ENCODE results near the gene IL3RA.
"Not testable (repeated sequence)": the region's sequence is repeated elsewhere in the genome, so short reads cannot be mapped to it uniquely, and the experiment has no call there.

Gene IL3RA

GRCh38 chrX:1336331-1336943, at the start of gene IL3RA:
Gene IL3RA (plus strand): TSS chrX:1336785. CDS start chrX:1341766, 4,981 bp downstream.
- peak; percentile 65 to 76 for DNase-seq

GRCh38 chrX:1289535-1289934, 47.0 kb upstream of the IL3RA start:
- DNase-seq, result no peak

- DNase-seq, result no peak
These were observed 45.4 kb upstream of the IL3RA start for GRCh38 chrX:1291110-1291740.

- DNase-seq, result no peak
These were observed 43.9 kb upstream of the IL3RA start for GRCh38 chrX:1292575-1293290.

- no peak for DNase-seq
These were observed 42.1 kb upstream of the IL3RA start for GRCh38 chrX:1294301-1295067.

- no peak for DNase-seq
These were observed 41.0 kb upstream of the IL3RA start for GRCh38 chrX:1295550-1295949.

GRCh38 chrX:1297591-1297990, 39.0 kb upstream of the IL3RA start:
- not testable (repeated sequence) for DNase-seq

GRCh38 chrX:1300449-1300848, 36.1 kb upstream of the IL3RA start:
- no peak for DNase-seq

- no peak for DNase-seq
These were observed 31.2 kb upstream of the IL3RA start for GRCh38 chrX:1305411-1305810.

GRCh38 chrX:1306909-1307625, 29.5 kb upstream of the IL3RA start:
- DNase-seq, result no peak

- DNase-seq, result no peak
These were observed 28.8 kb upstream of the IL3RA start for GRCh38 chrX:1307626-1308340.

- DNase-seq, result no peak
These were observed 28.1 kb upstream of the IL3RA start for GRCh38 chrX:1308476-1308875.

- not testable (repeated sequence) for DNase-seq
These were observed 27.7 kb upstream of the IL3RA start for GRCh38 chrX:1308917-1309316.

GRCh38 chrX:1313788-1314187, 22.8 kb upstream of the IL3RA start:
- no peak for DNase-seq

GRCh38 chrX:1316527-1316926, 20.1 kb upstream of the IL3RA start:
- peak; percentile 62 to 72 for DNase-seq

- DNase-seq, result no peak
These were observed 14.9 kb upstream of the IL3RA start for GRCh38 chrX:1321674-1322073.

- no peak for DNase-seq
These were observed 14.2 kb upstream of the IL3RA start for GRCh38 chrX:1322393-1322792.

- peak; percentile 49 to 62 for DNase-seq
These were observed 13.3 kb upstream of the IL3RA start for GRCh38 chrX:1323315-1323714.

- DNase-seq, result no peak
These were observed 11.0 kb upstream of the IL3RA start for GRCh38 chrX:1325515-1326116.

- no peak for DNase-seq
These were observed 8.8 kb upstream of the IL3RA start for GRCh38 chrX:1327651-1328304.

- DNase-seq, result no peak
These were observed 6.0 kb upstream of the IL3RA start for GRCh38 chrX:1330605-1331004.
